Measurements from ENCODE around the gene KRT13.
"Not testable (repeated sequence)": the region's sequence is repeated elsewhere in the genome, so short reads cannot be mapped to it uniquely, and the experiment has no call there.

The KRT13 gene

GRCh38 chr17:41545829-41546410, 40.5 kb upstream of the KRT13 start:
- no peak overlapping the region for H3K27ac ChIP-seq
- H3K4me3 ChIP-seq (ENCODE audit: low read depth in 1 of 2, low read length in 1 of 2) = no peak overlapping the region
- no peak for TF ChIP-seq CTCF (IDR thresholded peaks at IDR 0.05)
- H3K27me3 ChIP-seq = peaks cover 31% of the 10 kb centered on the region
- peaks cover 12 to 24% of the 10 kb centered on the region in 2 experiments for H3K4me1 ChIP-seq (ENCODE audit: control insufficient read depth in 1 of 2, insufficient read depth in 1 of 2, low read depth in 1 of 2, low read length in 1 of 2)
- H3K36me3 ChIP-seq = no peaks in the 10 kb centered on the region
- H3K9me3 ChIP-seq = no peaks in the 10 kb centered on the region

DNA sequence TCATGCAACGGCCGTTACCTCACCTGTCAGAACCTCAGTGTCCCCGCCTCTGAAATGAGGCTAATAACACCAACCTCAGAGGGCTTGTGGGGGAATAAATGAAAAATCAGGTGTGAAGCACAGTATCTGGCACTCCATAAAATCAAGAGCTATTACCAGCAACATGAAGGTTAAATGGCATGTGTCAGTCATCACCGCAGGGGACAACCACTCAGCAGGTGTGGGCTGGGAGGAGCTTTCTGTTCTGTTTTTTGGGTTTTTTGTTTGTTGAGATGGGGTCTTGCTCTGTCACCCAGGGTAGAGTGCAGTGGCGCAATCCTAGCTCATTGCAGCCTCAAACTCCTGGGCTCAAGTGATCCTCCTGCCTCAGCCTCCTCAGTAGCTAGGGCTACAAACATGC, 39.5 kb upstream of the KRT13 start:
- Histone ChIP-seq H3K27ac (no peak overlapping the region), H3K27me3 (peaks cover 31% of the 10 kb centered on the region), H3K4me3 (ENCODE audit: low read depth in 1 of 2, low read length in 1 of 2) (no peak overlapping the region), H3K36me3 (no peaks in the 10 kb centered on the region), H3K4me1 (ENCODE audit: control insufficient read depth in 1 of 2, insufficient read depth in 1 of 2, low read depth in 1 of 2, low read length in 1 of 2) (peaks cover 12 to 19% of the 10 kb centered on the region in 2 experiments), H3K9me3 (no peaks in the 10 kb centered on the region)
- TF ChIP-seq CTCF (IDR thresholded peaks at IDR 0.05) = no peak

GRCh38 chr17:41544491-41544892, 39.1 kb upstream of the KRT13 start:
- TF ChIP-seq CTCF (IDR thresholded peaks at IDR 0.05) = no peak
- no peaks in the 10 kb centered on the region for H3K36me3 ChIP-seq
- H3K27ac ChIP-seq = no peak overlapping the region
- peaks cover 31% of the 10 kb centered on the region for H3K27me3 ChIP-seq
- peaks cover 12 to 19% of the 10 kb centered on the region in 2 experiments for H3K4me1 ChIP-seq (ENCODE audit: control insufficient read depth in 1 of 2, insufficient read depth in 1 of 2, low read depth in 1 of 2, low read length in 1 of 2)
- H3K9me3 ChIP-seq = no peaks in the 10 kb centered on the region
- no peak overlapping the region for H3K4me3 ChIP-seq (ENCODE audit: low read depth in 1 of 2, low read length in 1 of 2)

GRCh38 chr17:41542786-41543185, 37.4 kb upstream of the KRT13 start:
- H3K4me3 ChIP-seq (ENCODE audit: low read depth in 1 of 2, low read length in 1 of 2); H3K27ac ChIP-seq; H3K9me3 ChIP-seq; H3K4me1 ChIP-seq (ENCODE audit: control insufficient read depth in 1 of 2, insufficient read depth in 1 of 2, low read depth in 1 of 2, low read length in 1 of 2); H3K36me3 ChIP-seq: not testable (repeated sequence)
- H3K27me3 ChIP-seq = peaks cover 26% of the 10 kb centered on the region

- Histone ChIP-seq H3K9me3 (no peaks in the 10 kb centered on the region), H3K4me3 (ENCODE audit: low read depth in 1 of 2, low read length in 1 of 2) (no peak overlapping the region), H3K36me3 (no peaks in the 10 kb centered on the region), H3K27me3 (peaks cover 26% of the 10 kb centered on the region), H3K4me1 (ENCODE audit: control insufficient read depth in 1 of 2, insufficient read depth in 1 of 2, low read depth in 1 of 2, low read length in 1 of 2) (no peaks in the 10 kb centered on the region), H3K27ac (no peak overlapping the region)
- no peak for TF ChIP-seq CTCF (IDR thresholded peaks at IDR 0.05)
Measured at GRCh38 chr17:41542357-41542756, 36.9 kb upstream of the KRT13 start.

GRCh38 chr17:41540921-41541625, 35.7 kb upstream of the KRT13 start:
- Histone ChIP-seq H3K4me1 (ENCODE audit: control insufficient read depth in 1 of 2, insufficient read depth in 1 of 2, low read depth in 1 of 2, low read length in 1 of 2) (no peaks in the 10 kb centered on the region), H3K27me3 (peaks cover 32% of the 10 kb centered on the region), H3K9me3 (no peaks in the 10 kb centered on the region), H3K4me3 (ENCODE audit: low read depth in 1 of 2, low read length in 1 of 2) (no peak overlapping the region), H3K27ac (no peak overlapping the region), H3K36me3 (no peaks in the 10 kb centered on the region)
- no peak for TF ChIP-seq CTCF (IDR thresholded peaks at IDR 0.05)

Data from neutrophil (primary cell).